AG09319 (cell line): Measurements from ENCODE around the gene LGALS4.
"Not testable (repeated sequence)": the region's sequence is repeated elsewhere in the genome, so short reads cannot be mapped to it uniquely, and the experiment has no call there.

Experiments
- DNase-seq: peaks from one replicate; pipeline ENCODE4 v3.0.0-alpha.2; 2010; ENCODE audit warnings: low read depth; ENCODE audit errors: extremely low read depth
- CTCF ChIP-seq: IDR thresholded peaks from 2 replicates; pipeline ENCODE4 v1.5.1; 2011; ENCODE audit warnings: low read depth, mild to moderate bottlenecking, inconsistent platforms, low read length, moderate library complexity

Gene LGALS4

GRCh38 chr19:38769635-38770211, 43.0 kb downstream of the LGALS4 start:
- TF ChIP-seq CTCF, result peak; percentile 77
- DNase-seq, result peak; percentile 51

- no peak for DNase-seq
- TF ChIP-seq CTCF, result no peak
These were observed 46.3 kb downstream of the LGALS4 start for GRCh38 chr19:38766276-38767047.

GRCh38 chr19:38765214-38765613, 47.5 kb downstream of the LGALS4 start:
- no peak for TF ChIP-seq CTCF
- no peak for DNase-seq

GRCh38 chr19:38763795-38764220, 48.9 kb downstream of the LGALS4 start:
- DNase-seq, result no peak
- TF ChIP-seq CTCF, result no peak

- not testable (repeated sequence) for DNase-seq
These were observed 50.8 kb downstream of the LGALS4 start for GRCh38 chr19:38761884-38762389.

GRCh38 chr19:38760805-38761517, 51.8 kb downstream of the LGALS4 start:
- not testable (repeated sequence) for DNase-seq

- no peak for DNase-seq
- no peak for TF ChIP-seq CTCF
These were observed 53.1 kb downstream of the LGALS4 start for GRCh38 chr19:38759590-38760003.

GRCh38 chr19:38754196-38754595, 58.5 kb downstream of the LGALS4 start:
- not testable (repeated sequence) for DNase-seq

GRCh38 chr19:38753783-38754182, 59.0 kb downstream of the LGALS4 start:
- DNase-seq, result not testable (repeated sequence)
